Measurements from ENCODE around the gene TBC1D10A. TPM values are rescaled to one million over a fixed set of nuclear protein-coding genes. Genes with fewer than 3 reads are reported as not detected.

TBC1D10A gene
- total and polyA plus RNA-seq, 2 experiments from 2014 or later: 3.3 to 8.8 TPM

GRCh38 chr22:30361916-30362650 lies 35.3 kb upstream of the TBC1D10A start (continued):
- no peak for TF ChIP-seq CTCF (conservative IDR thresholded peaks at IDR 0.05; ENCODE audit: low read depth in 2 of 2)
- TF ChIP-seq EZH2 (IDR thresholded peaks at IDR 0.05; ENCODE audit: low read depth, unreplicated experiment): no peak

GRCh38 chr22:30358541-30358940 lies 31.8 kb upstream of the TBC1D10A start:
- Histone ChIP-seq H3K79me2 (replicated peaks; ENCODE audit: insufficient read depth) (peaks cover 33% of the 10 kb centered on the region), H3F3A (replicated peaks; ENCODE audit: low read depth) (0 out of 2 replicates have a peak, but pooled peaks cover 13% of the 10 kb centered on the region), H3K4me2 (peak overlapping the region; percentile 90; the same call in 1 of the 2 replicates), H3K9me2 (ENCODE audit: insufficient read depth) (no peaks in the 10 kb centered on the region), H3K27me3 (ENCODE audit: insufficient read depth) (no peaks in the 10 kb centered on the region), H3K4me3 (peak overlapping the region; percentile 96; the same call in 1 of the 2 replicates), H3K4me1 (ENCODE audit: insufficient read depth) (peaks cover 32% of the 10 kb centered on the region), H2AFZ (no peak overlapping the region), H3K36me3 (ENCODE audit: insufficient read depth) (no peaks in the 10 kb centered on the region), H4K20me1 (replicated peaks; ENCODE audit: insufficient read depth) (peaks cover 26% of the 10 kb centered on the region), H3K27ac (ENCODE audit: low read depth) (0 out of 2 replicates have a peak overlapping the region, but pooled peaks have one; percentile 90)
- Mint-ChIP-seq H3K4me3 (peak overlapping the region; percentile 98; the same call in 2 of the 3 replicates), H3K4me1 (peaks cover 37% of the 10 kb centered on the region), H3K36me3 (ENCODE audit: low read depth) (peaks cover 10% of the 10 kb centered on the region), H3K27ac (no peak overlapping the region), H3K27me3 (ENCODE audit: insufficient read depth, low read depth, poor library complexity) (peaks cover 8% of the 10 kb centered on the region), H3K9me3 (no peaks in the 10 kb centered on the region)
- ATAC-seq (no peak), DNase-seq (ENCODE audit: low spot score) (no peak)
- TF ChIP-seq EZH2phosphoT487 (IDR thresholded peaks at IDR 0.05; ENCODE audit: unreplicated experiment) (no peak), STAT1 (IDR thresholded peaks at IDR 0.05; ENCODE audit: unreplicated experiment) (no peak), ZNF331 (CRISPR knock-in tag; IDR thresholded peaks at IDR 0.05; ENCODE audit: low read depth) (no peak), JUNB (IDR thresholded peaks at IDR 0.05; ENCODE audit: unreplicated experiment) (no peak), NANOG (IDR thresholded peaks at IDR 0.05; ENCODE audit: borderline replicate concordance) (no peak), CREB1 (CRISPR knock-in tag; IDR thresholded peaks at IDR 0.05; ENCODE audit: low read depth) (no peak), REST (IDR thresholded peaks at IDR 0.05; ENCODE audit: unreplicated experiment) (no peak), ZNF114 (CRISPR knock-in tag; IDR thresholded peaks at IDR 0.05) (no peak), EZH2 (IDR thresholded peaks at IDR 0.05; ENCODE audit: low read depth, unreplicated experiment) (no peak), CTCF (conservative IDR thresholded peaks at IDR 0.05; ENCODE audit: low read depth in 2 of 2) (no peak), POLR2AphosphoS5 (IDR thresholded peaks at IDR 0.05; ENCODE audit: low read depth) (no peak)
